Panc1 (cell line): ENCODE results near the gene ITLN2. TPM values are rescaled to one million over a fixed set of nuclear protein-coding genes. Genes with fewer than 3 reads are reported as not detected.
"Not testable (repeated sequence)": the region's sequence is repeated elsewhere in the genome, so short reads cannot be mapped to it uniquely, and the experiment has no call there.

Experiments used
- ATAC-seq: fragments of 200-7000 bp; cut with Tn5 transposase; 2 replicates; pipeline ENCODE4 v1.9.1; 2020; ENCODE audit warnings: mild to moderate bottlenecking, moderate library complexity
- BruUV-seq: library from RNA; stranded (reverse); fragments of 400-500 nt; replicated peaks from 2 replicates; lab custom pipeline; 2021; lab: Mats Ljungman, UMichigan
- CTCF ChIA-PET: fragments of 300-600 bp; sonication (Branson Sonifier 250); formaldehyde crosslinking; loops from one replicate; lab custom pipeline; 2022; ENCODE audit warnings: antibody characterized with exemption; lab: Charles Lee
- POLR2A ChIA-PET: fragments of 300-600 bp; sonication (Branson Sonifier 250); formaldehyde crosslinking; loops from one replicate; lab custom pipeline; 2022; ENCODE audit warnings: antibody characterized with exemption; lab: Charles Lee
- DNase-seq: peaks from one replicate; pipeline ENCODE4 v3.0.0-alpha.2; 2010; ENCODE audit warnings: low read depth, low spot score
- H3K27ac ChIP-seq: 2 replicates; pipeline ENCODE4 v1.5.1; 2011; ENCODE audit warnings: mild to moderate bottlenecking, low read length, inconsistent platforms
- H3K27me3 ChIP-seq: fragments of 200-500 bp; sonication (Bioruptor generic); 2 replicates; pipeline ENCODE4 v1.6.0; 2014; ENCODE audit warnings: low read length, inconsistent platforms; ENCODE audit not compliant: control insufficient read depth, insufficient read depth
- H3K36me3 ChIP-seq: fragments of 200-500 bp; sonication (Bioruptor generic); 2 replicates; pipeline ENCODE4 v1.5.1; 2014; ENCODE audit warnings: inconsistent platforms, mild to moderate bottlenecking, low read length, moderate library complexity; ENCODE audit not compliant: control insufficient read depth, insufficient read depth
- H3K4me1 ChIP-seq: 2 replicates; pipeline ENCODE4 v1.5.1; 2011; ENCODE audit warnings: inconsistent platforms, mild to moderate bottlenecking, low read length, moderate library complexity; ENCODE audit not compliant: control insufficient read depth, insufficient read depth
- H3K4me3 ChIP-seq, 2 experiments: 2 replicates each; pipeline ENCODE4 v1.5.1; 2011 to 2012; ENCODE audit warnings: low read depth in 2 of 2, low read length in 2 of 2, mild to moderate bottlenecking in 2 of 2, inconsistent platforms in 1 of 2, moderate library complexity in 1 of 2
- H3K9me3 ChIP-seq: fragments of 200-500 bp; sonication (Bioruptor generic); 2 replicates; pipeline ENCODE4 v1.5.1; 2014; ENCODE audit warnings: low read depth, mild to moderate bottlenecking, inconsistent platforms, low read length, moderate library complexity; ENCODE audit not compliant: control insufficient read depth, insufficient read depth
- POLR2AphosphoS5 ChIP-seq: IDR thresholded peaks from 2 replicates; pipeline ENCODE4 v1.6.1; 2012; ENCODE audit warnings: mild to moderate bottlenecking, low read depth, low read length, moderate library complexity
- SIN3A ChIP-seq: IDR thresholded peaks from 2 replicates; pipeline ENCODE4 v1.6.1; 2012; ENCODE audit warnings: low read depth, mild to moderate bottlenecking, low read length, moderate library complexity, borderline replicate concordance; ENCODE audit not compliant: insufficient read depth
- in situ Hi-C: cut with HindIII; loops from 2 replicates; pipeline ENCODE4 v1.10.0; 2016; ENCODE audit warnings: low sequenced_read_pairs, low pct_unique_long_range_greater_than_20kb
- intact Hi-C: fragments of 100-400 bp; cut with micrococcal nuclease; formaldehyde crosslinking; loops from one replicate; pipeline ENCODE4 v1.10.0; 2022; ENCODE audit not compliant: unreplicated experiment
- total RNA-seq: library from RNA; stranded (reverse); gene quantifications from one replicate; pipeline ENCODE4 v1.2.1, GENCODE V29; 2021; ENCODE audit not compliant: unreplicated experiment
- TF ChIP-seq, protein P1 (sequence below): fragments of 450-650 bp; IDR thresholded peaks from 2 replicates; pipeline ENCODE4 v1.5.1; 2017; ENCODE audit warnings: mild to moderate bottlenecking
- TF ChIP-seq, protein P2 (sequence below), 2 experiments: IDR thresholded peaks; 2 replicates each; pipeline ENCODE4 v1.6.1; 2011 to 2012; ENCODE audit warnings: low read depth in 2 of 2, control low read depth in 1 of 2, low read length in 1 of 2, mild to moderate bottlenecking in 1 of 2, moderate library complexity in 1 of 2; ENCODE audit not compliant: insufficient read depth in 1 of 2

Gene ITLN2
- total RNA-seq, 1 experiment from 2014 or later = not detected

DNA sequence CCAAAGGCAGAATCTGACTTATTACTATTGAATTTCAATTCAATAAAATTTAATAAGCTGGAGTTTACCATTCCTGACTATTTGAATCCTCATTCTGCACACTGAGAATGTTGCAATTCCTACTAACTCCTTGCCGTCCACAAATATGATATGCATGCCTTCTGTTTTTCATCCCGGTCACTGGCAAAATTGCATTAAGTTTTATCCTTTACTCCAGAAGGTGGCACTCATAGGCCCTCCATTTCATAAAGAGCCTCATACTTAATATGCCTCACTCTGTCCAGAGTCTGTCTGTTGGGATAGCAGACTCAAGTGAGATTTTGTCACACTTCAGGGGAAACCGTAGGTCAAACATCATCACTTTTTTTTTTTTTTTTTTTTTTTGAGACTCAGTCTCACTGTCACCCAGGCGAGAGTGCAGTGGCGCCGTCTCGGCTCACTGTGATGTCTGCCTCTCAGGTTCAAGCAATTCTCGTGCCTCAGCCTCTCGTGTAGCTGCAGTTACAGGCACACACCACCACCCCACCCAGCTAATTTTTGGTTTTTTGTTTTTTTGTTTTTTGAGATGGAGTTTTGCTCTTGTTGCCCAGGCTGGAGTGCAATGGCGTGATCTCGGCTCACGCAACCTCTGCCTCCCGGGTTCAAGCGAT is 39.1 kb upstream of the ITLN2 start:
- TF ChIP-seq POLR2AphosphoS5 (no peak), SIN3A (no peak)
- TF ChIP-seq, protein P1, sequence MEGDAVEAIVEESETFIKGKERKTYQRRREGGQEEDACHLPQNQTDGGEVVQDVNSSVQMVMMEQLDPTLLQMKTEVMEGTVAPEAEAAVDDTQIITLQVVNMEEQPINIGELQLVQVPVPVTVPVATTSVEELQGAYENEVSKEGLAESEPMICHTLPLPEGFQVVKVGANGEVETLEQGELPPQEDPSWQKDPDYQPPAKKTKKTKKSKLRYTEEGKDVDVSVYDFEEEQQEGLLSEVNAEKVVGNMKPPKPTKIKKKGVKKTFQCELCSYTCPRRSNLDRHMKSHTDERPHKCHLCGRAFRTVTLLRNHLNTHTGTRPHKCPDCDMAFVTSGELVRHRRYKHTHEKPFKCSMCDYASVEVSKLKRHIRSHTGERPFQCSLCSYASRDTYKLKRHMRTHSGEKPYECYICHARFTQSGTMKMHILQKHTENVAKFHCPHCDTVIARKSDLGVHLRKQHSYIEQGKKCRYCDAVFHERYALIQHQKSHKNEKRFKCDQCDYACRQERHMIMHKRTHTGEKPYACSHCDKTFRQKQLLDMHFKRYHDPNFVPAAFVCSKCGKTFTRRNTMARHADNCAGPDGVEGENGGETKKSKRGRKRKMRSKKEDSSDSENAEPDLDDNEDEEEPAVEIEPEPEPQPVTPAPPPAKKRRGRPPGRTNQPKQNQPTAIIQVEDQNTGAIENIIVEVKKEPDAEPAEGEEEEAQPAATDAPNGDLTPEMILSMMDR = peak; percentile 56
- no peaks in the 10 kb centered on the region for H3K4me1 ChIP-seq
- DNase-seq (peak; percentile 35), ATAC-seq (peak; percentile 62)
- in situ Hi-C loops (no loop called here), intact Hi-C loops (no loop called here)
- H3K4me3 ChIP-seq = no peak overlapping the region
- CTCF ChIA-PET = interaction anchor here (0.7 to 1.1 kb wide), 3 partner anchors 106 to 322 kb away, joined by 3 to 15 read pairs (median 10); no protein-coding TSS in a partner anchor
- BruUV-seq = no TSS peak
- H3K27ac ChIP-seq = no peak overlapping the region
- POLR2A ChIA-PET = no interaction called here
- H3K36me3 ChIP-seq = no peaks in the 10 kb centered on the region
- H3K9me3 ChIP-seq = no peaks in the 10 kb centered on the region
- H3K27me3 ChIP-seq = no peaks in the 10 kb centered on the region

DNA sequence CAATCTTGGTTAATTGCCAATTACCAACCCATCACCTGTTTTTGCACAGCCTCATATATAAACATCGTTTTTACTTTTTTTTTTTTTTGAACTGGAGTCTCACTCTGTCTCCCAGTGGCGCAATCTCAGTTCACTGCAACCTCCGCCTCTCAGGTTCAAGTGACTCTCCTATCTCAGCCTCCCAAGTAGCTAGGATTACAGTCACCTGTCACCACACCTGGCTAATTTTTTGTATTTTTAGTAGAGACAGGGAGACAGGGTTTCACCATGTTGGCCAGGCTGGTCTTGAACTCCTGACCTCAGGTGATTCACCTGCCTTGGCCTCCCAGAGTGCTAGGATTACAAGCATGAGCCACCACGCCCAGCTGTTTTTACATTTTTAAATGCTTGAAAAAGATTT is 37.4 kb upstream of the ITLN2 start:
- ATAC-seq, H3K27me3 ChIP-seq, in situ Hi-C loops: not testable (repeated sequence)

DNA sequence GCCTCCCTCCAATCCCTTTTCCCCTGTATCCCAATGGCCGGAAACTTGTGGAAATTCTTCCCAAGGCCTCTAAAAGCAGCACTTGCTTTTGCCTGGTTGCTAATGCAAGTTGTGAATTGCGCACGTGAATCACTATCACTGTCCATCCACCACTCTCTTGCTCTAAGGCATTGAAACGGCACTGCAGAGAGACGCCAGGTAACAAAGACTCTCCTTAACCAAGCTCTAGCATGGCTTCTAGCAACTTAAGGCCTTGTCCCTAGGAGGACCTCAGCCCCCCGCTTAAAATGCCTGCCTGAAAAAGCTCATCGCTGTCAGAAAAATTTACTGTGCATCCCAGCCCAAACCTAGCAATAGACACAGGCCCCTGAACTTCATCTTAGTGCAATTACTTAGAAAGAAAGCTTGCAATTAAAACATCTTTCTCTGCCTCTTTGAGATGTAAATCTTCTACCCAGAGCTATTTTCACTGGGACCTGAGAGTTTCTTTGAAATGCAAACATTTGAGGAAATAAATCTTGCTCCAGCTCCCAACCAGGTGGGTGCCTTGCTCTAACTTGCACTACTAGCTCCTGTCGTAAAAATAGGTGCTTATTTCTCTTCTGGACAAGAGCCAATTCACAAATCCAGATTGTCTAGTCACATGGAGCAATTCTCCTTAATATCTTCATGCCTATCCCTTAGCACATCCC is 32.9 kb upstream of the ITLN2 start:
- TF ChIP-seq SIN3A = no peak
- TF ChIP-seq, protein P1 = no peak
- TF ChIP-seq, protein P2, sequence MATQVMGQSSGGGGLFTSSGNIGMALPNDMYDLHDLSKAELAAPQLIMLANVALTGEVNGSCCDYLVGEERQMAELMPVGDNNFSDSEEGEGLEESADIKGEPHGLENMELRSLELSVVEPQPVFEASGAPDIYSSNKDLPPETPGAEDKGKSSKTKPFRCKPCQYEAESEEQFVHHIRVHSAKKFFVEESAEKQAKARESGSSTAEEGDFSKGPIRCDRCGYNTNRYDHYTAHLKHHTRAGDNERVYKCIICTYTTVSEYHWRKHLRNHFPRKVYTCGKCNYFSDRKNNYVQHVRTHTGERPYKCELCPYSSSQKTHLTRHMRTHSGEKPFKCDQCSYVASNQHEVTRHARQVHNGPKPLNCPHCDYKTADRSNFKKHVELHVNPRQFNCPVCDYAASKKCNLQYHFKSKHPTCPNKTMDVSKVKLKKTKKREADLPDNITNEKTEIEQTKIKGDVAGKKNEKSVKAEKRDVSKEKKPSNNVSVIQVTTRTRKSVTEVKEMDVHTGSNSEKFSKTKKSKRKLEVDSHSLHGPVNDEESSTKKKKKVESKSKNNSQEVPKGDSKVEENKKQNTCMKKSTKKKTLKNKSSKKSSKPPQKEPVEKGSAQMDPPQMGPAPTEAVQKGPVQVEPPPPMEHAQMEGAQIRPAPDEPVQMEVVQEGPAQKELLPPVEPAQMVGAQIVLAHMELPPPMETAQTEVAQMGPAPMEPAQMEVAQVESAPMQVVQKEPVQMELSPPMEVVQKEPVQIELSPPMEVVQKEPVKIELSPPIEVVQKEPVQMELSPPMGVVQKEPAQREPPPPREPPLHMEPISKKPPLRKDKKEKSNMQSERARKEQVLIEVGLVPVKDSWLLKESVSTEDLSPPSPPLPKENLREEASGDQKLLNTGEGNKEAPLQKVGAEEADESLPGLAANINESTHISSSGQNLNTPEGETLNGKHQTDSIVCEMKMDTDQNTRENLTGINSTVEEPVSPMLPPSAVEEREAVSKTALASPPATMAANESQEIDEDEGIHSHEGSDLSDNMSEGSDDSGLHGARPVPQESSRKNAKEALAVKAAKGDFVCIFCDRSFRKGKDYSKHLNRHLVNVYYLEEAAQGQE (IDR thresholded peaks at IDR 0.05; ENCODE audit: insufficient read depth in 1 of 2, low read depth in 2 of 2, low read length in 1 of 2) = no peak
- DNase-seq = no peak
- no TSS peak for BruUV-seq
- in situ Hi-C loops (no loop called here), intact Hi-C loops (no loop called here)
- Histone ChIP-seq H3K4me3 (no peak overlapping the region), H3K4me1 (no peaks in the 10 kb centered on the region), H3K9me3 (no peaks in the 10 kb centered on the region), H3K27ac (no peak overlapping the region), H3K36me3 (no peaks in the 10 kb centered on the region), H3K27me3 (no peaks in the 10 kb centered on the region)
- ChIA-PET CTCF (no interaction called here), POLR2A (no interaction called here)
- no peak for ATAC-seq

More for the DNA sequence above, 37.4 kb upstream of the ITLN2 start:
- DNase-seq, BruUV-seq, H3K4me1 ChIP-seq, H3K4me3 ChIP-seq, H3K9me3 ChIP-seq, intact Hi-C loops, H3K36me3 ChIP-seq, H3K27ac ChIP-seq: not testable (repeated sequence)
- CTCF ChIA-PET = interaction anchor here (0.8 kb wide), 1 partner anchor 353 kb away, joined by 6 read pairs; no protein-coding TSS in a partner anchor
- POLR2A ChIA-PET = interaction anchor here (0.7 kb wide), 1 partner anchor 268 kb away, joined by 11 read pairs; no protein-coding TSS in a partner anchor
